G401 (cell line): Measurements from ENCODE around the gene FHOD3. TPM values are rescaled to one million over a fixed set of nuclear protein-coding genes. Genes with fewer than 3 reads are reported as not detected.

Experiments used
- DNase-seq: peaks from one replicate; pipeline ENCODE4 v3.0.0-alpha.2; 2015; ENCODE audit warnings: low spot score
- in situ Hi-C: cut with HindIII; loops from 2 replicates; pipeline ENCODE4 v1.10.0; 2016; ENCODE audit warnings: low sequenced_read_pairs, mixed read lengths
- total RNA-seq: library from RNA; depleted of rRNA; stranded (reverse); fragments of >200 nt; shearing (Covaris generic); gene quantifications from 2 replicates; pipeline ENCODE4 v1.2.3, GENCODE V29; 2014

The FHOD3 gene
- total RNA-seq, 1 experiment from 2014 or later = 0.03 TPM

- no peak for DNase-seq
- in situ Hi-C loops = no loop called here
These were observed 325.6 kb downstream of the FHOD3 start for GRCh38 chr18:36623091-36623490.

DNA sequence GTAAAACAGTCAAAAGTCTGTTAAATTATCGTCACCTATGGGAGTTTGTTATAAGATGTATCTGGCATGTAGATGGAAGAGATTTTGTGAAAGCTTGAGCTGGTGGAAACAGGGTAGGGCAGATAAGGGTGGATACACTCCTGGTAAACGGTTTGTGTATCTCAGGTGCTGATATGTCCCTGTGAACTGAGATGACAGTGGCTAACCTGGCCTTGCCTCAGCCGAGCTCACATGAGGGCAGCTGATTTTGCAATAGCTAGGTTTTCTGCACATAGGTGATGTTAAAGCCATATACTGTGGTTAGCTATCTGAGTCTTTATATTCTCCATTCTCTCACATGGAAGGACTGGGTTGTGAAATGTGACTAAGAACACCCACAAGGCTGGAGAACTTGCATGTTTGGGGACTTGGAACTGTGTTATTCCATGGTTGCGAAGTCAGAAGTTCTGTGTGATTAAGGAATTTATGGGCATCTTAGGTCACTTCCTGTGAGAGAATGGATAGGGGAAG, 326.2 kb downstream of the FHOD3 start:
- no peak for DNase-seq
- in situ Hi-C loops = no loop called here

DNA sequence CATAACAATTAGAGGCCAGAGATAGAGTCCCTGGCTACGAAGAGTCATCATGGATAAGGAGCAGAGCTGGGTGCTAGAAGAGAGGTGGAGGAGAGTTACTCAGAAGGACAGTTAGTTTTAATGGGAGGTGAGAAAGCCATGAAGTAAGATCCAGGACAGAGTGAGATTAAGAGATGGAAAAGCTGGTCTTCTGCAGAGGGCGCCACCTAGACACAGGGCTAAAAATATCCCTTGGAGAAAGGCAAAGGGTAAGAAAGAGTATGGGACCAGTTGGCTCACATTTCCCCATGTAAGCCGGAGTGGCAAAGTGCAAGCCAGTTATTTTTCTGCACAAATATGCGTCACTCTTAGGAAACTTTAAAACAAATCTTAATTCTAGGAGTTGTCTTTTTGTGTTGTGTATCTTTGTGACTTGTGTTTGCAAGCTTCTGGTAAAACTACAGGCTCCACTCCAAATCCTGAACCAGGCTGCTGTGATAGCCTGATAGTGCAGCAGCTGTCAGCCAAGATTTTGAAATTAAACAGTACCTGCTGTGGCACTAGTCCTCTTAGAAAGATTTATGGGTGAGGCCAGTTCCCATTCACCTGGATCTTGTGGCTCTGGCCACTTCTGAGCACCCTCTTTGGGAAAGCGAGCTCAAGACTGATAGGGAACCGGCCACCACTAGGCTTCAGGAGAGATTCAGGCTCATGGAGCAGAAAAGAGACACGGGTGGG, 327.1 kb downstream of the FHOD3 start:
- in situ Hi-C loops = no loop called here
- DNase-seq = no peak

DNA sequence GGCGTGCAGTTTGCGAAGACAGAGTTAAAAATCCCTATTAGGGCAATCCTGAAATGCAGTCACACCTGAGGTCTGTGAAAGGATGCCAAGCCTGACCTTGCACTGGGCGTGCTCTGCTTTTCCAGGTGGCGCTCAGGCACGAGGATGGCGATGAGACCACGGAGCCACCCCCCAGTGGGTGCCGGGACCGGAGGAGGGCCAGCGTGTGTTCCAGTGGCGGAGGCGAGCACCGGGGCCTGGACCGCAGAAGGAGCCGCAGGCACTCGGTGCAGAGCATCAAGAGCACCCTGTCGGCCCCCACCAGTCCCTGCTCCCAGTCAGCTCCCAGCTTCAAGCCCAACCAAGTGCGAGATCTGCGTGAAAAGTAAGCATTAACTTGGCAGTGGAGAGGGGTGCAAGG, 327.9 kb downstream of the FHOD3 start:
- DNase-seq = no peak
- in situ Hi-C loops = no loop called here

DNA sequence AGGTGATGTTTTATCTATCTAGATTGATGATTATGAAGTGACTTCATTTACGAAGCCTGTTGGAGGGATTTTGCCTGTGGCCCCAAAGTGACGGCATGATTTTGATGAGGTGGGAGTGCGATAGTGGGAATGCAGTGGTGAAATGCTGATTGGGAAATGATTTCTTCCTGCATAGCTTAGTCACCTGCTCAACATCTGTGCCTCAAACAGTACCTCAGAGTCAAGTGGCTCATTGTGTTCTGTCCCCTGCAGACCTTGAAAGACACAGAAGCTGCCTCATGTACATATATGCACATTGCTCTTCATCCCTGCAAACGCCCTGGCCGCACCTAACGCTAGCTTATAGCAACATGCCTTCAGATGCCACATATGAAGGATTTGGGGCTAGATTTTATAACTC, 330.1 kb downstream of the FHOD3 start:
- in situ Hi-C loops = no loop called here
- DNase-seq = no peak

DNA sequence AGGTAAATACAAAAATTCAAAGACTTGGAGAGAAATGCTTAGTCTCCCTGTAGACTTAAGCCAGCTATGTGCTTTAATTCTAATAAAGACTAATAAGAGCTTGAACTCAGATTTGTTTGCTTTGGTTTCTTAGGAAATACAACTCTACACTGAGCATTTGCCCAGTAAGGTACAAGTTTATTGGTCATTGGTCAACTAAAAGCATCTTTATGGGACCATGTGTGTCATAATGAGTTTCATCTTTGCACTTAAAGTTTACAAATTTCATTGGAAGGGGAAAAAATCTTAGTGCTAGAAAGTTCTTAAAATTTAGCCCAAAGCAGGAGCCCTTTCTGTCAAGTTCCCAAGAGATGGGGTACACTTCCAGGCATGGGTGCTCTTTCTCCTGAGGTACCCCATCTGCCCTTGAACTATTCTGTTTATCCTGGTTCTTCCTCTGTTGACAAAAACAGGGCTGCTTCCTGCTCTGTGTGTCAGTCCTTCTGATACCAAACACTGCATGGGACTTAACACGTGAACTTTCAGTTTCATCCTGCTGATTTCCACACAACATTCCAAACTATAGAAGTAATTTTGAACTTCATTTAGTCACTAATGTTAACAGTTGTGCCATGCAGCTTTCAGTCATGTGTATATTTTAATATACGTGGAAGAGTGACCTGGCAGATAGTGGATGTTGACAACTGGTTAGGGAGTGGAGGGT, 331.1 kb downstream of the FHOD3 start:
- in situ Hi-C loops = no loop called here
- no peak for DNase-seq

- DNase-seq = no peak
- in situ Hi-C loops = no loop called here
These were observed 331.6 kb downstream of the FHOD3 start for GRCh38 chr18:36629138-36629530.

GRCh38 chr18:36629836-36630235, 332.3 kb downstream of the FHOD3 start:
- DNase-seq = no peak
- in situ Hi-C loops = no loop called here

DNA sequence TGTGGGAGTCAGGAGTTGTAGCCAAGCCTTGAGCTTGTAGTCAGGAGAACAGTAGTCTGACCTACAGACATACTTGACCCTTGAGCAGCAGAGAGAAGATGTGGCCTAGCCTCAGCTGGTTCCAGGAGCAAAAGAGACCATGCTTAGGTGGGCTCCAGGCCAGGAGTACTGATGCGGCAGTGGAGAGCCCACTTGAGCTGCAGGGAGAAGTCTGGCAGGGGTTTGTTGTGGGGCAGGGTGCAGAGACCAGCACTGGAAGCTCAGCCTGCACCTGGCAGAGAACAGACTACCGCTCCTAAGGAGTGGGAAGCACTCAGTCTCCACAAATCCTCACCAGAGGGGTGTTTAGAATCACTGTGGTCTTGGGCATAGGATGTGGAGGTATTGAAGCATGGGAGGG, 333.4 kb downstream of the FHOD3 start:
- in situ Hi-C loops = no loop called here
- DNase-seq = no peak

DNA sequence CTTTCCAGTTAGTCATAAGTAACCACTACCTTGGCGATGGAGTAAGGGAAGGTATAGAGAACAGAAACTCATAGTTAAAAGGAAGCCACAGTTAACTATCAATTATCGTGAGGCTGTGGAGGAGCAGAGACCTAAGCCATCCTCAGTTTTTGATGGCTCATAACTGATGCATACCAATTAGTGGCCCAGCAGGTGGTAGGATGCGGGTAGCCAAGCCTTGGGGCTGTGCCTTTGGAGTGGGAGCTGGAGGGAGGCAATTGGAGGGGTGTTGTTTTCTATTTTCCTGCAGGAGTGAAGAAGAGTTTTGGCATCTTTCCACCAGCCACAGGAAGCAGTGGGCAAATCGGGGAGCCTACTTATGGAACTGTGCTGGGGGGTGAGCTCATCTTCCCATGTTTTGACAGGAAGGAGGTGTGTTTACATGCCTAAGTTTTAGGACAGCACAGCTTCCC, 336.5 kb downstream of the FHOD3 start:
- no peak for DNase-seq

GRCh38 chr18:36634573-36635216, 337.2 kb downstream of the FHOD3 start:
- in situ Hi-C loops = no loop called here
- DNase-seq = no peak

More for the DNA sequence above, 336.5 kb downstream of the FHOD3 start:
- in situ Hi-C loops = no loop called here

- in situ Hi-C loops = no loop called here
- no peak for DNase-seq
These were observed 338.0 kb downstream of the FHOD3 start for GRCh38 chr18:36635414-36636096.

DNA sequence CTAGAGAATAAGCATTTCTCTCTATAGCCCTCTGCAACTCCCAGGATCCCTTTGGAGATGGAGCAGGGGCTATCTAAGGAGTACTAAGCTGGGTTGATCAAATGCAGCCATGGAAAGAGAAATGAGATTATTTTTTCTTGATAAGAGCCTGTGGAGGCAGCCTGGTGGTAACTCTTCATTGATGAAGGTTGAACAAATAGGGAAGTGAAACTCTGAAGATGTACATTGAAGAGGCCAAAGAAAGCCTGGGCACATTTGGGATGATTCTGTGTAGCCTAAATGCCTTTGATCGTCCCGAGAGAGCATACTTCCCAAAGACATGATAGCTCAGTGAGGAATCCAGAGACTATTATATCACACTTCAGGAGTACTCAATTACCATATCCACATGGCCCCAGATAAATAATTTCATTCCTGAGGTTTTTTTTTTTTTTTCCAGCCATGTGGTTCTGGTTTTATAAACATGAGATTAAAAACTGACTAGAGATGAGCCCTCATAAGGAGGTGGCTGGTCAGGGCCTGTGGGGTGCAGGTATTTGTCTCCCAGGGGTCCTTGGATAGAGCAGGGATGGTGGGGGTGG, 338.8 kb downstream of the FHOD3 start:
- in situ Hi-C loops = no loop called here
- DNase-seq = no peak

- in situ Hi-C loops = no loop called here
- no peak for DNase-seq
These were observed 340.7 kb downstream of the FHOD3 start for GRCh38 chr18:36638224-36638623.

- in situ Hi-C loops = no loop called here
These were observed 342.8 kb downstream of the FHOD3 start for GRCh38 chr18:36640021-36640952.

GRCh38 chr18:36643061-36643460, 345.5 kb downstream of the FHOD3 start:
- no peak for DNase-seq
- in situ Hi-C loops = no loop called here

More at GRCh38 chr18:36640021-36640952, 342.8 kb downstream of the FHOD3 start:
- DNase-seq = no peak

- in situ Hi-C loops = no loop called here
- no peak for DNase-seq
These were observed 351.3 kb downstream of the FHOD3 start for GRCh38 chr18:36648803-36649202.

- in situ Hi-C loops = no loop called here
- no peak for DNase-seq
These were observed 351.7 kb downstream of the FHOD3 start for GRCh38 chr18:36649205-36649604.
